Fibroblast of pulmonary artery (primary cell): ENCODE measurements around the gene GPC5.
"Not testable (repeated sequence)": the region's sequence is repeated elsewhere in the genome, so short reads cannot be mapped to it uniquely, and the experiment has no call there.

Experiments used
- DNase-seq: peaks from one replicate; pipeline ENCODE4 v3.0.0-alpha.2; 2010; ENCODE audit warnings: low read depth
- H3K4me3 ChIP-seq: replicated peaks from 2 replicates; pipeline ENCODE4 v1.5.1; 2011; ENCODE audit warnings: low read depth, mild to moderate bottlenecking, control low read depth, low read length, moderate library complexity
- TF ChIP-seq, protein P1 (sequence below): IDR thresholded peaks from 2 replicates; pipeline ENCODE4 v1.5.1; 2011; ENCODE audit warnings: mild to moderate bottlenecking, control low read depth, low read length, inconsistent platforms; ENCODE audit errors: missing control alignments

Gene GPC5

DNA sequence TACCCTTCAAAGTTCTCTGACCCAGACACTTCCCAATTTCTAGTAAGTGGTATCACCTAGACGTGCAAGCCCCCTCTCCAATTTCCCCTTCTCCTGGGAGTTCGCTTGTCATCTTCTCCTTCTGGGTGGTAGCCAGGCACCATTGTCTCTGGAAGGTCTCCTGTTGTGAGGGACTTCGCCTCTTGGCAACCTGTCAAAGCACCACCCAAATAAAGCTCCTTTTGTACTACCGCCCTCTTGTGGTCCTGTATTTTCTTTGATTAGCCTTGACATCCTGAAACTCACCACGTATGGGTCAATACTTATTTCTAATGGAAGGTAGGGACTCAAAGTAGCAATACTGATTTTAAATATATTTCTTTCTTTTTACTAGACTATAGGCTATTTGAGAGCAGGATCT lies 8.2 kb downstream of the GPC5 start:
- TF ChIP-seq, protein P1, sequence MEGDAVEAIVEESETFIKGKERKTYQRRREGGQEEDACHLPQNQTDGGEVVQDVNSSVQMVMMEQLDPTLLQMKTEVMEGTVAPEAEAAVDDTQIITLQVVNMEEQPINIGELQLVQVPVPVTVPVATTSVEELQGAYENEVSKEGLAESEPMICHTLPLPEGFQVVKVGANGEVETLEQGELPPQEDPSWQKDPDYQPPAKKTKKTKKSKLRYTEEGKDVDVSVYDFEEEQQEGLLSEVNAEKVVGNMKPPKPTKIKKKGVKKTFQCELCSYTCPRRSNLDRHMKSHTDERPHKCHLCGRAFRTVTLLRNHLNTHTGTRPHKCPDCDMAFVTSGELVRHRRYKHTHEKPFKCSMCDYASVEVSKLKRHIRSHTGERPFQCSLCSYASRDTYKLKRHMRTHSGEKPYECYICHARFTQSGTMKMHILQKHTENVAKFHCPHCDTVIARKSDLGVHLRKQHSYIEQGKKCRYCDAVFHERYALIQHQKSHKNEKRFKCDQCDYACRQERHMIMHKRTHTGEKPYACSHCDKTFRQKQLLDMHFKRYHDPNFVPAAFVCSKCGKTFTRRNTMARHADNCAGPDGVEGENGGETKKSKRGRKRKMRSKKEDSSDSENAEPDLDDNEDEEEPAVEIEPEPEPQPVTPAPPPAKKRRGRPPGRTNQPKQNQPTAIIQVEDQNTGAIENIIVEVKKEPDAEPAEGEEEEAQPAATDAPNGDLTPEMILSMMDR = peak; percentile 62
- no peak overlapping the region for H3K4me3 ChIP-seq
- DNase-seq = peak; percentile 61

DNA sequence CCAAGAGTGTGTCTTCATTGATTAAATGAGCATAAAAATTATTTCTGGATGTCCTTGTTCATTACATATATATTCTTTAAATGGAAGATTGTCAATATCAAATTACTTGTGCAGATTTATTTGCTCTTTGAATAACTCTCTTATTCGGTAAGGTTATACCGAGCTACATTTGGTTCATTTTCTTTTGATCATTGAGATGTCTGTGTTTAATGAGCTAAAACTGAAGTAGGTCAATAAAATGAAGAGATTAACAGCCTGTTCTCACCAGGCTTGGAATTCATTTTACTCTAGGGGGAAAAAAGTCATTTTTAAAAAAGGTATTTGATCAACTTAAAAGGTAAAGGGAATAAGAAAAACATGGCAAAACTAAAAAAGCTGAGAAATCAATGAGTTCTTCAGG lies 10.6 kb downstream of the GPC5 start:
- DNase-seq = no peak
- H3K4me3 ChIP-seq = no peak overlapping the region
- TF ChIP-seq, protein P1 = no peak

DNA sequence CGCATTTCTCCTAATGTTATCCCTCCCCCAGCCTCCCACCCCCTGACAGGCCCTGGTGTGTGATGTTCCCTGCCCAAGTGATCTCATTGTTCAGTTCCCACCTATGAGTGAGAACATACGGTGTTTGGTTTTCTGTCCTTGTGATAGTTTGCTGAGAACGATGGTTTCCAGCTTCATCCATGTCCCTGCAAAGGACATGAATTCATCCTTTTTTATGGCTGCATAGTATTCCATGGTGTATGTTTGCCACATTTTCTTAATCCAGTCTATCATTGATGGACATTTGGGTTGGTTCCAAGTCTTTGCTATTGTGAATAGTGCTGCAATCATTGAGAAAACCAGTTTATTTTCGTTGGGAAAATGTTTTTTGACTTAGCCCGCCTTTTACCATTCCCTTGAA lies 18.2 kb downstream of the GPC5 start:
- DNase-seq, H3K4me3 ChIP-seq: not testable (repeated sequence)

DNA sequence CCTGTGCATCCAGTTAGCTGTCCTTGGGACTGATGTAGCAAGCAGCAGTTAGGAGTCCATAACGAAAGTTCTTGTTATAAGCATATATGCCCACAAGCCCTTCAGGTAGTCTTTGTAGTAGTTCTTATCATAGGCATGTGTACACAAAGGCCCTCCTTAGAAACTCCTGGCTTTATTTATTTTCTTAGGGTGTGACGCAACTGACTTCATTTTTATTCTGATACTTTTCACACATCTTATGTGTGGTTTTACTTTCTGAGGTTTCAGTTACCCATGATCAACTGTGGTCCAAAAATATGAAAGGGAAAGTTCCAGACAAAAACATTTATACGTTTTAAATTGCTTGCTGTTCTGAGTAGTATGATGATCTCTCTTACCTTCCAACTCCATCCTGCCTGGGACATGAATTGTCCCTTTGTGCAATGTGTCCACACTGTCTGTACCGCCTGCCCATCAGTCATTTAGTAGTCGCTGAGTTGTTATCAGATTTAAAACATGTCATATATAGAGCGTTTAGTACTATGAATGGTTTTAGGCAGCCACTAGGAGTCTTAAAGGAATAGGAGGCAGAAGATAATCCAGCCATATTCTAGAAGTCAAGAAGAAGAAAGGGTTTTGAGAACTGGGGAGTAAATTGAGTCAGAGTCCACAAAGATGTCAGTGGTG lies 19.4 kb downstream of the GPC5 start:
- DNase-seq = no peak
- H3K4me3 ChIP-seq = no peak overlapping the region
- TF ChIP-seq, protein P1 = no peak

DNA sequence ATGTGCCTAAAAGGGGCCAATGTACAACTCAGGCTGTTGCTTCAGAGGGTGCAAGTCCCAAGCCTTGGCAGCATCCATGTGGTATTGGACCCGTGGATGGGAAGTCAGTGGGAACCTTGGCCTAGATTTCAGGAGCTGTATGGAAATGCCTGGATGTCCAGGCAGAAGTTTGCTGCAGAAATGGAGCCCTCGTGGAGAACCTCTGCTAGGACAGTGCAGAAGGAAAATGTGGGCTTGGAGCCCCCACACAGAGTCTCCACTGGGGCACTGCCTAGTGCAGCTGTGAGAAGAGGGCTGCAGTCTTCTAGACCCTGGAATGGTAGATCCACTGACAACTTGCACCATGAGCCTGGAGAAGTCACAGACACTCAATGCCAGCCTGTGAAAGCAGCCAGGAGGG lies 28.5 kb downstream of the GPC5 start:
- TF ChIP-seq, protein P1 = no peak
- no peak for DNase-seq
- no peak overlapping the region for H3K4me3 ChIP-seq

DNA sequence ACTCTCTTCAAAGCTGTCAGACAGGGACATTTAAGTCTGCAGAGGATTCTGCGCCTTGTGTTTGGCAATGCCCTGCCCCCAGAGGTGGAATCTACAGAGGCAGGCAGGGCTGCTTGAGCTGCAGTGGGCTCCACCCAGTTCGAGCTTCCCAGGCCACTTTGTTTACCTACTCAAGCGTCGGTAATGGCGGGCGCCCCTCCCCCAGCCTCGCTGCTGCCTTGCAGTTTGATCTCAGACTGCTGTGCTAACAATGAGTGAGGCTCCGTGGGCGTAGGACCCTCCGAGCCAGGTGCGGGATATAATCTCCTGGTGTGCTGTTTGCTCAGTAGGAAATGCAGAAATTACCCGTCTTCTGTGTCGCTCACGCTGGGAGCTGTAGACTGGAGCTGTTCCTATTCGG lies 40.3 kb downstream of the GPC5 start:
- H3K4me3 ChIP-seq, DNase-seq: not testable (repeated sequence)

DNA sequence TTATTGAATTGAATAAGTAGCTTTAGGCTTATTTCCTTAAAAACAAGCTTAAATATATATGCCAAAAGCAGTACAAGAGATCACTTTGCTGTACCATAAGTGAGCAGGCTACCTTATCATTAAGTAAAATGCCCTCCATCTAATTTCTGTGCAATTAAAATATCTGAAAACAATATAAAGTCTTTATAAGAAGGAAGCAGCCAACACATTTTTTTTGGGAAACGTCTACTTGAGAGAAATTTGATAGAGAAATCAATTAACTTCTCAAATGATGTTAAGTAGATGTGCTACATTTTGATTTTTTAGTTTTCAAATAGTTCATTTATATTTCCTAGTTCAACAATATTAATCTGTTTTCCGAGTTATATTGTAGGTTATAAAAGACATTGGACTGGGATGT lies 52.5 kb downstream of the GPC5 start:
- no peak for DNase-seq
- TF ChIP-seq, protein P1 = no peak
- H3K4me3 ChIP-seq = no peak overlapping the region

DNA sequence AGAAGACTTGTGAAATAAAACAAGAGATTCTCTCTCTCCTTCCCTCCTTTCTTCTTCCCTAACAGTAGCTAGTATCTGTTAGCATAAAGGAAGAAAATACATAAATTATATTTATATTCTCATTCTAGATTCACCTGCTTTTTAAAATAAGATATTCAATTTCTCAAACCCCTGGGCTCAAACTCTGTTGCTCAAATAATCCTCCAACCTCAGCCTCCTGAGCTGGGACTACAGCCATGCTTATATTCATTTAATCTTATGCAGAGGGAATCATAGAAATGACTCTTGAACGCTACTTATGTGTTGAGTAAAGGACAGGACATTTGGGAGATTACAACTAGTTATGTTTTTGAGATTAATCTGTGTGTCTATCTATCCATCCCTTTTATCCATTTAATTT lies 56.2 kb downstream of the GPC5 start:
- no peak overlapping the region for H3K4me3 ChIP-seq
- no peak for DNase-seq
- TF ChIP-seq, protein P1 = no peak
